A549 (cell line): ENCODE data around the gene PDILT. TPM values are rescaled to one million over a fixed set of nuclear protein-coding genes. Genes with fewer than 3 reads are reported as not detected.

Experiments used
- ATAC-seq, 2 experiments: fragments of 200-7000 bp in 1 of 2; fragments of >200 bp in 1 of 2; cut with Nextera tagmentation in 1 of 2; cut with Tn5 transposase in 1 of 2; 3 replicates each; pipeline versions ENCODE4 v1.8.0 to v1.9.1; 2018 to 2020; ENCODE audit warnings: mild to moderate bottlenecking in 1 of 2, moderate library complexity in 1 of 2
- CTCF ChIA-PET: fragments of 300-600 bp; sonication (Branson Sonifier 250); formaldehyde crosslinking; extraction: SDS; loops from one replicate; lab custom pipeline; 2021; ENCODE audit warnings: antibody characterized with exemption, inconsistent platforms; lab: Yijun Ruan, JAX
- POLR2A ChIA-PET: fragments of 350-600 bp; formaldehyde crosslinking; extraction: SDS; loops from one replicate; lab custom pipeline; 2021; ENCODE audit warnings: antibody characterized with exemption, inconsistent platforms; lab: Yijun Ruan, JAX
- DNase-seq, 2 experiments: peaks; one replicate each; pipeline versions ENCODE4 v3.0.0 to v3.0.0-alpha.2; 2011 to 2016; ENCODE audit warnings: low read depth in 1 of 2, low spot score in 1 of 2
- FAIRE-seq: peaks from 2 replicates; lab custom pipeline; 2011; peaks lifted over from hg19 to GRCh38; lab: Jason Lieb, UNC
- H3K27ac ChIP-seq, 2 experiments: fragments of >200 bp; sonication (Bioruptor Twin); formaldehyde crosslinking; 3 replicates each; pipeline ENCODE4 v1.5.1; 2016 to 2017
- H3K4me1 ChIP-seq: fragments of >200 bp; sonication (Bioruptor Twin); formaldehyde crosslinking; 3 replicates; pipeline ENCODE4 v1.6.1; 2016
- H3K4me2 ChIP-seq: fragments of >200 bp; sonication (Bioruptor Twin); formaldehyde crosslinking; 3 replicates; pipeline ENCODE4 v1.6.1; 2016
- H3K4me3 ChIP-seq: fragments of >200 bp; sonication (Bioruptor Twin); formaldehyde crosslinking; 3 replicates; pipeline ENCODE4 v1.5.1; 2016
- H3K9me3 ChIP-seq: fragments of >200 bp; sonication (Bioruptor Twin); formaldehyde crosslinking; 3 replicates; pipeline ENCODE4 v1.6.1; 2016
- CBX2 ChIP-seq: fragments of 200-600 bp; sonication (generic); IDR thresholded peaks from 2 replicates; pipeline ENCODE4 v1.6.1; 2016; ENCODE audit warnings: low read depth, mild to moderate bottlenecking, borderline replicate concordance
- EP300 ChIP-seq, 2 experiments: fragments of >200 bp; sonication (Bioruptor Twin); formaldehyde crosslinking; IDR thresholded peaks; 2 replicates in 1 of 2; 3 replicates in 1 of 2; pipeline ENCODE4 v1.6.1; 2016 to 2017
- ESRRA ChIP-seq: fragments of 150-350 bp; IDR thresholded peaks from 2 replicates; pipeline ENCODE4 v1.6.1; 2014; ENCODE audit warnings: mild to moderate bottlenecking, low read length, borderline replicate concordance
- GATA3 ChIP-seq: IDR thresholded peaks from 2 replicates; pipeline ENCODE4 v1.6.1; 2012; ENCODE audit warnings: borderline replicate concordance
- HDAC2 ChIP-seq: fragments of 200-600 bp; sonication (generic); IDR thresholded peaks from 2 replicates; pipeline ENCODE4 v1.6.1; 2016
- HES2 ChIP-seq: fragments of >200 bp; sonication (Bioruptor Twin); formaldehyde crosslinking; IDR thresholded peaks from 2 replicates; pipeline ENCODE4 v1.6.1; 2016
- HEYL ChIP-seq: fragments of 250-450 bp; sonication (Bioruptor Pico); IDR thresholded peaks from 2 replicates; pipeline ENCODE4 v1.8.0; 2021; ENCODE audit warnings: mild to moderate bottlenecking, moderate library complexity
- HOXA7 ChIP-seq: fragments of 250-450 bp; sonication (Bioruptor Pico); IDR thresholded peaks from 2 replicates; pipeline ENCODE4 v1.5.0; 2020; ENCODE audit warnings: mild to moderate bottlenecking, moderate library complexity
- JUN ChIP-seq, 2 experiments: fragments of >200 bp; sonication (Bioruptor Twin); formaldehyde crosslinking; IDR thresholded peaks; 2 replicates in 1 of 2; 3 replicates in 1 of 2; pipeline ENCODE4 v1.6.1; 2016 to 2017
- KDM1A ChIP-seq: fragments of 200-600 bp; sonication (generic); IDR thresholded peaks from 2 replicates; pipeline ENCODE4 v1.6.1; 2016; ENCODE audit warnings: low read depth, mild to moderate bottlenecking
- MAFK ChIP-seq: fragments of 450-650 bp; IDR thresholded peaks from 2 replicates; pipeline ENCODE4 v1.6.1; 2014; ENCODE audit not compliant: partially characterized antibody
- NFE2L2 ChIP-seq: fragments of 150-350 bp; conservative IDR thresholded peaks from 2 replicates; pipeline ENCODE4 v1.6.1; 2014; ENCODE audit warnings: low read length
- POLR2A ChIP-seq: IDR thresholded peaks from 2 replicates; pipeline ENCODE4 v1.6.1; 2012; ENCODE audit warnings: mild to moderate bottlenecking, low read length
- RCOR1 ChIP-seq: fragments of 150-350 bp; IDR thresholded peaks from 2 replicates; pipeline ENCODE4 v1.6.1; 2014; ENCODE audit warnings: antibody characterized with exemption, low read length, low read depth
- RFX5 ChIP-seq: fragments of 450-650 bp; IDR thresholded peaks from 2 replicates; pipeline ENCODE4 v1.7.1; 2014; ENCODE audit warnings: antibody characterized with exemption, mild to moderate bottlenecking, moderate library complexity
- RNF2 ChIP-seq: fragments of 200-600 bp; sonication (generic); IDR thresholded peaks from 2 replicates; pipeline ENCODE4 v1.6.1; 2016; ENCODE audit warnings: low read depth, mild to moderate bottlenecking, antibody characterized with exemption, moderate library complexity, borderline replicate concordance
- SMC3 ChIP-seq: fragments of >200 bp; sonication (Bioruptor Twin); formaldehyde crosslinking; IDR thresholded peaks from 3 replicates; pipeline ENCODE4 v1.6.1; 2018; ENCODE audit warnings: inconsistent platforms
- TP53 ChIP-seq: fragments of 250-450 bp; sonication (Bioruptor Pico); IDR thresholded peaks from 2 replicates; pipeline ENCODE4 v1.5.0; 2021; ENCODE audit warnings: mild to moderate bottlenecking, moderate library complexity
- ZC3H11A ChIP-seq: fragments of 450-650 bp; IDR thresholded peaks from 2 replicates; pipeline ENCODE4 v1.6.1; 2014; ENCODE audit warnings: antibody characterized with exemption, mild to moderate bottlenecking
- ZFP36 ChIP-seq: fragments of 450-650 bp; IDR thresholded peaks from 2 replicates; pipeline ENCODE4 v1.6.1; 2014; ENCODE audit warnings: borderline replicate concordance; ENCODE audit not compliant: partially characterized antibody
- ZNF302 ChIP-seq: fragments of 250-450 bp; sonication (Bioruptor Pico); IDR thresholded peaks from 2 replicates; pipeline ENCODE4 v1.9.0; 2021; ENCODE audit warnings: inconsistent platforms, mild to moderate bottlenecking, moderate library complexity
- ZSCAN20 ChIP-seq: fragments of 250-450 bp; sonication (Bioruptor Pico); IDR thresholded peaks from 2 replicates; pipeline ENCODE4 v1.8.0; 2022; ENCODE audit warnings: mild to moderate bottlenecking, moderate library complexity
- WGBS: methylation state at CpG from one replicate; pipeline ENCODE4 v1.1.6; 2017; ENCODE audit errors: missing lambda C conversion rate; 5-methylcytosine and 5-hydroxymethylcytosine counted together
- polyA plus RNA-seq, 4 experiments: library from polyadenylated mRNA; depleted of rRNA in 3 of 4; stranded (reverse); fragments of >200 nt; fragmentation: RNase III in 1 of 4; extraction: RNeasy Plus Mini Kit Qiagen cat#74134 plus additional on column Dnase treatment in 1 of 4; gene quantifications; 2 replicates in 3 of 4; 3 replicates in 1 of 4; pipeline ENCODE4 v1.2.3, GENCODE V29; 2011 to 2017
- TF ChIP-seq, protein P1 (sequence below): fragments of 450-650 bp; IDR thresholded peaks from 2 replicates; pipeline ENCODE4 v1.6.1; 2014; ENCODE audit warnings: antibody characterized with exemption
- TF ChIP-seq, protein P2 (sequence below): fragments of 200-600 bp; sonication (generic); IDR thresholded peaks from 2 replicates; pipeline ENCODE4 v1.6.1; 2016; ENCODE audit warnings: antibody characterized with exemption, mild to moderate bottlenecking, moderate library complexity

PDILT gene
- polyA plus RNA-seq, 2 of the 4 experiments (the other 2 are of a cell fraction): not detected

DNA sequence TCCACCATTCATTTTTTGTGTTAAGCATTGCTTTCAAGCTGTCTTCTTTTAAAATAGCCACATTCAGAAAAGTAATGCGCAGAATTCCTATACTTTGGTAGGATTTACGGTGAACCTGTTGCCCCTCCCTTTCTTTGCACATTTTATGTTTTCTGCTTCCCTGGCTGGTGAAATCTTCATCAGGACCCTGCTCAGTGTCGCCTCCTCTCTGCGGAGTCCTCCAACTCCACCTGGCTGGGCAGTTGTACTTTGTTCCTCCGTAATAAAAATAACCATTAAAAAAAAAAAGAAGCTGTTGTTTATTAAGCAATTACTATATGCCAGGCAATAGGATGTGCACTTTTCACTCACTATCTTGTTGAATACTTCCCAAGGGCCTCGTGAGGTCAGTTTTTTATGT lies 54.9 kb downstream of the PDILT start:
- Histone ChIP-seq H3K4me1 (no peaks in the 10 kb centered on the region), H3K27ac (no peak overlapping the region), H3K4me2 (no peak overlapping the region), H3K4me3 (no peak overlapping the region), H3K9me3 (no peaks in the 10 kb centered on the region)
- DNase-seq (no peak), FAIRE-seq (no peak), ATAC-seq (no peak)
- TF ChIP-seq RNF2: no peak
- TF ChIP-seq ZC3H11A: no peak
- TF ChIP-seq ZFP36: no peak
- no peak for TF ChIP-seq MAFK
- TF ChIP-seq RFX5: no peak
- no peak for TF ChIP-seq ZNF302 (CRISPR knock-in tag)
- TF ChIP-seq TP53 (CRISPR knock-in tag): no peak
- POLR2A ChIA-PET: no interaction called here
- CTCF ChIA-PET: interaction anchor here (1.3 to 1.4 kb wide), 3 partner anchors 33 to 48 kb away, joined by 3 to 7 read pairs (median 5); no protein-coding TSS in a partner anchor
- 41% methylated on average over 6 of the region's 6 CpGs for WGBS

DNA sequence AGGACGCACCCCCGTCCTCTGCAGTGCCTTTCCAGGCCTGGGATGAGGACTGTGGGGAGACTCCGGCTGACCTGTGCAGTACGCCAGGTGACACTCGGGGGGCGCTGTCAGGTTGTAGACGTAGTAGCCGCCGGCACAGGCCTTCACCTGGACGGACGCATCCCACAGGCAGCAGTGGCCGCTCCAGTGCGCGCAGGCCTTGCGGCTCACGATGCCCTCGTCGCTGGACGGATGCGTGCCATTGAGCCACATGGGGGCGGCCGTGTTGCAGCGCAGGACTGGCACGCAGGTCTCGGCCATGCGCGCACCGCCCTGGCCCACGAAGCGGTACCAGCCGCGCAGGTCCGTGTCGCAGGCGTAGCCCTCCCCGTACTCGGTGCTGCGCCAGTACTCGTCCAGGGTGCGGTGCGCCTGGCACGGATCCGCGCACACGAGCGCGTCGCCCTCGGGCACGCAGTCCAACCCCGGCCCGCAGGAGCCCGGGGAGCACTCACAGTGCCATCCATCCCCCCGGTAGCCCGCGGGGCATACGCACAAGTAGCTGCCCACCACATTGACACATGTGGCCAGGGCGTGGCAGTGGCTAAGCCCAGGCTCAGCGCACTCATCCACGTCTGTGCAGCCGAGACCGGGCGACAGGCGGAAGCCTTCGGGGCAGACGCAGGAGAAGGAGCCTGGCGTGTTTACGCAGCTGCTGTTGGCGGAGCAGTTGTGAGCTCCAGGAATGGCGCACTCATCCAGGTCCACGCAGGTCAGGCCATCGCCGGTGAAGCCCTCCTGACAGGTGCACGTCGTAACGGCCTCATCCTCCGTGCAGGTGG lies 56.0 kb downstream of the PDILT start:
- H3K27ac ChIP-seq: no peak overlapping the region
- TF ChIP-seq CBX2: no peak
- TF ChIP-seq RCOR1: no peak
- TF ChIP-seq EP300 (IDR thresholded peaks at IDR 0.05): no peak
- TF ChIP-seq, protein P1, sequence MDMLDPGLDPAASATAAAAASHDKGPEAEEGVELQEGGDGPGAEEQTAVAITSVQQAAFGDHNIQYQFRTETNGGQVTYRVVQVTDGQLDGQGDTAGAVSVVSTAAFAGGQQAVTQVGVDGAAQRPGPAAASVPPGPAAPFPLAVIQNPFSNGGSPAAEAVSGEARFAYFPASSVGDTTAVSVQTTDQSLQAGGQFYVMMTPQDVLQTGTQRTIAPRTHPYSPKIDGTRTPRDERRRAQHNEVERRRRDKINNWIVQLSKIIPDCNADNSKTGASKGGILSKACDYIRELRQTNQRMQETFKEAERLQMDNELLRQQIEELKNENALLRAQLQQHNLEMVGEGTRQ: no peak
- TF ChIP-seq ZSCAN20 (CRISPR knock-in tag): no peak
- TF ChIP-seq, protein P2, sequence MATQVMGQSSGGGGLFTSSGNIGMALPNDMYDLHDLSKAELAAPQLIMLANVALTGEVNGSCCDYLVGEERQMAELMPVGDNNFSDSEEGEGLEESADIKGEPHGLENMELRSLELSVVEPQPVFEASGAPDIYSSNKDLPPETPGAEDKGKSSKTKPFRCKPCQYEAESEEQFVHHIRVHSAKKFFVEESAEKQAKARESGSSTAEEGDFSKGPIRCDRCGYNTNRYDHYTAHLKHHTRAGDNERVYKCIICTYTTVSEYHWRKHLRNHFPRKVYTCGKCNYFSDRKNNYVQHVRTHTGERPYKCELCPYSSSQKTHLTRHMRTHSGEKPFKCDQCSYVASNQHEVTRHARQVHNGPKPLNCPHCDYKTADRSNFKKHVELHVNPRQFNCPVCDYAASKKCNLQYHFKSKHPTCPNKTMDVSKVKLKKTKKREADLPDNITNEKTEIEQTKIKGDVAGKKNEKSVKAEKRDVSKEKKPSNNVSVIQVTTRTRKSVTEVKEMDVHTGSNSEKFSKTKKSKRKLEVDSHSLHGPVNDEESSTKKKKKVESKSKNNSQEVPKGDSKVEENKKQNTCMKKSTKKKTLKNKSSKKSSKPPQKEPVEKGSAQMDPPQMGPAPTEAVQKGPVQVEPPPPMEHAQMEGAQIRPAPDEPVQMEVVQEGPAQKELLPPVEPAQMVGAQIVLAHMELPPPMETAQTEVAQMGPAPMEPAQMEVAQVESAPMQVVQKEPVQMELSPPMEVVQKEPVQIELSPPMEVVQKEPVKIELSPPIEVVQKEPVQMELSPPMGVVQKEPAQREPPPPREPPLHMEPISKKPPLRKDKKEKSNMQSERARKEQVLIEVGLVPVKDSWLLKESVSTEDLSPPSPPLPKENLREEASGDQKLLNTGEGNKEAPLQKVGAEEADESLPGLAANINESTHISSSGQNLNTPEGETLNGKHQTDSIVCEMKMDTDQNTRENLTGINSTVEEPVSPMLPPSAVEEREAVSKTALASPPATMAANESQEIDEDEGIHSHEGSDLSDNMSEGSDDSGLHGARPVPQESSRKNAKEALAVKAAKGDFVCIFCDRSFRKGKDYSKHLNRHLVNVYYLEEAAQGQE: no peak
- no peak for TF ChIP-seq ESRRA
- TF ChIP-seq SMC3: no peak
- TF ChIP-seq HEYL (CRISPR knock-in tag): no peak
- TF ChIP-seq ZC3H11A: no peak
- TF ChIP-seq POLR2A: no peak
- TF ChIP-seq KDM1A: no peak
- TF ChIP-seq NFE2L2: no peak
- TF ChIP-seq HDAC2: no peak
- TF ChIP-seq HOXA7 (CRISPR knock-in tag): no peak
- TF ChIP-seq HES2: no peak
- TF ChIP-seq GATA3: no peak
- TF ChIP-seq ZFP36: no peak
- no peak for TF ChIP-seq JUN (IDR thresholded peaks at IDR 0.05)
- TF ChIP-seq, all 56 proteins: peak for 0
- POLR2A ChIA-PET: no interaction called here
- peak in 1 of 2 experiments; percentile 23; a peak in 2 of 6 replicates for ATAC-seq
- Histone ChIP-seq H3K4me3 (no peak overlapping the region), H3K4me1 (no peaks in the 10 kb centered on the region), H3K4me2 (no peak overlapping the region), H3K9me3 (no peaks in the 10 kb centered on the region)
- no peak for DNase-seq
- FAIRE-seq: no peak
- CTCF ChIA-PET: interaction anchor here (0.9 to 1.4 kb wide), 4 partner anchors 35 to 449 kb away, joined by 3 to 7 read pairs (median 4); no protein-coding TSS in a partner anchor
- WGBS: 73% methylated on average over 35 of the region's 77 CpGs
